Endodermal cell (in vitro differentiated cells): ENCODE data around the gene CAMK1. TPM values are rescaled to one million over a fixed set of nuclear protein-coding genes. Genes with fewer than 3 reads are reported as not detected.
A peak's percentile ranks its signal among the peaks of the same experiment; 100 is the strongest.

Source experiments
- DNase-seq: peaks from one replicate; pipeline ENCODE4 v3.0.0-alpha.2; 2017
- H3K27ac ChIP-seq: 2 replicates; pipeline ENCODE4 v1.5.1; 2013; ENCODE audit warnings: mild to moderate bottlenecking, low read depth, low read length, moderate library complexity
- H3K27me3 ChIP-seq: 2 replicates; pipeline ENCODE4 v1.6.1; 2013; ENCODE audit warnings: mild to moderate bottlenecking, low read length, moderate library complexity; ENCODE audit not compliant: insufficient read depth, control insufficient read depth, poor library complexity, severe bottlenecking
- H3K36me3 ChIP-seq: 2 replicates; pipeline ENCODE4 v1.7.0; 2013; ENCODE audit warnings: mild to moderate bottlenecking, low read length, moderate library complexity; ENCODE audit not compliant: control insufficient read depth, insufficient read depth
- H3K4me1 ChIP-seq: one replicate; pipeline ENCODE4 v1.7.0; 2013; ENCODE audit warnings: low read length; ENCODE audit not compliant: control insufficient read depth, insufficient read depth
- H3K4me3 ChIP-seq: 2 replicates; pipeline ENCODE4 v1.5.1; 2013; ENCODE audit warnings: mild to moderate bottlenecking, low read length, moderate library complexity
- H3K9ac ChIP-seq: 2 replicates; pipeline ENCODE4 v1.6.1; 2013; ENCODE audit warnings: mild to moderate bottlenecking, low read length, moderate library complexity; ENCODE audit not compliant: poor library complexity, severe bottlenecking; ENCODE audit errors: extremely low read depth
- H3K9me3 ChIP-seq: 2 replicates; pipeline ENCODE4 v1.6.1; 2013; ENCODE audit warnings: mild to moderate bottlenecking, low read length, moderate library complexity; ENCODE audit not compliant: control insufficient read depth
- H3K27ac Mint-ChIP-seq: 2 replicates; pipeline ENCODE4 v1.8.0; 2020; ENCODE audit warnings: mixed read lengths
- H3K27me3 Mint-ChIP-seq: 2 replicates; pipeline ENCODE4 v1.8.0; 2021; ENCODE audit warnings: mild to moderate bottlenecking, mixed read lengths; ENCODE audit not compliant: insufficient read depth
- H3K36me3 Mint-ChIP-seq: 2 replicates; pipeline ENCODE4 v1.8.0; 2020; ENCODE audit warnings: low read depth, mixed read lengths
- H3K4me1 Mint-ChIP-seq: 2 replicates; pipeline ENCODE4 v1.8.0; 2020; ENCODE audit warnings: mixed read lengths
- H3K4me3 Mint-ChIP-seq: 2 replicates; pipeline ENCODE4 v1.8.0; 2020; ENCODE audit warnings: mild to moderate bottlenecking, moderate library complexity, mixed read lengths
- H3K9me3 Mint-ChIP-seq: 2 replicates; pipeline ENCODE4 v1.8.0; 2020; ENCODE audit warnings: mild to moderate bottlenecking, mixed read lengths
- WGBS, 2 experiments: methylation state at CpG; one replicate each; pipeline versions ENCODE4 v1.1.5 to v1.1.7; 2013; ENCODE audit warnings: missing lambda C conversion rate in 2 of 2, mixed read lengths in 1 of 2; ENCODE audit not compliant: insufficient coverage in 1 of 2, insufficient read length in 1 of 2; 5-methylcytosine and 5-hydroxymethylcytosine counted together
- total RNA-seq, 2 donors: library from RNA; stranded (reverse); fragmentation: NEBNext Ultra II Directional in 1 of 2; extraction: Animal tissue kit (Norgen Biotek cat#: 25700) in 1 of 2; gene quantifications; 2 replicates in 1 of 2; 3 replicates in 1 of 2; pipeline ENCODE4 v1.2.1, GENCODE V29; 2021
- TF ChIP-seq, protein P1 (sequence below): fragments of 200-600 bp; sonication (generic); conservative IDR thresholded peaks from 2 replicates; pipeline ENCODE4 v1.5.0; 2021; ENCODE audit warnings: antibody characterized with exemption, mild to moderate bottlenecking

Gene CAMK1
- total RNA-seq, 2 donors from 2014 or later, result 10.1 to 13.3 TPM

DNA sequence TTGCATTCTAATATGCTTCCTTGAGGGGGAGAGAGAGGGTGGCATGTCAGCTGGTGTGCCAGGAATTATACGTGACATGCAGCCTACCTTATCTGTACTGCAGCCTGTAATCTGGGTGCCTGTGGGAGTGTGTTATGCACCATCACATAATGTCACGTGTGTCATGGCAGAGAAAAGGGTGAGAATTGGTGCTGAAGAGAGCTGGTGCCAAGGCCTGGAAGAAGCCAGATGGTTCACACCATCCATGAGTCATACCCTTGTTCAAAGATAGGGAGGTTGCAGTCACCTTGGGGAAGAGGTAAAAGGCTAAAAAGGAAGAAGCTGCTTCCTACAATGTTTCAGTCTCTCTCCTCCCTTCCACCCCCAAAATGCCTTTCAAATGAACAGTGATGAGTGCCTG lies 32.9 kb downstream of the CAMK1 start:
- peaks cover 76% of the 10 kb centered on the region for H3K36me3 ChIP-seq
- H3K27ac ChIP-seq, result no peak overlapping the region
- no peak overlapping the region for H3K4me3 ChIP-seq
- Mint-ChIP-seq H3K4me3 (no peak overlapping the region), H3K27me3 (no peaks in the 10 kb centered on the region), H3K27ac (no peak overlapping the region), H3K4me1 (peaks cover 9% of the 10 kb centered on the region), H3K9me3 (no peaks in the 10 kb centered on the region), H3K36me3 (peaks cover 64% of the 10 kb centered on the region)
- H3K9ac ChIP-seq, result no peak overlapping the region
- no peak for DNase-seq
- TF ChIP-seq, protein P1, sequence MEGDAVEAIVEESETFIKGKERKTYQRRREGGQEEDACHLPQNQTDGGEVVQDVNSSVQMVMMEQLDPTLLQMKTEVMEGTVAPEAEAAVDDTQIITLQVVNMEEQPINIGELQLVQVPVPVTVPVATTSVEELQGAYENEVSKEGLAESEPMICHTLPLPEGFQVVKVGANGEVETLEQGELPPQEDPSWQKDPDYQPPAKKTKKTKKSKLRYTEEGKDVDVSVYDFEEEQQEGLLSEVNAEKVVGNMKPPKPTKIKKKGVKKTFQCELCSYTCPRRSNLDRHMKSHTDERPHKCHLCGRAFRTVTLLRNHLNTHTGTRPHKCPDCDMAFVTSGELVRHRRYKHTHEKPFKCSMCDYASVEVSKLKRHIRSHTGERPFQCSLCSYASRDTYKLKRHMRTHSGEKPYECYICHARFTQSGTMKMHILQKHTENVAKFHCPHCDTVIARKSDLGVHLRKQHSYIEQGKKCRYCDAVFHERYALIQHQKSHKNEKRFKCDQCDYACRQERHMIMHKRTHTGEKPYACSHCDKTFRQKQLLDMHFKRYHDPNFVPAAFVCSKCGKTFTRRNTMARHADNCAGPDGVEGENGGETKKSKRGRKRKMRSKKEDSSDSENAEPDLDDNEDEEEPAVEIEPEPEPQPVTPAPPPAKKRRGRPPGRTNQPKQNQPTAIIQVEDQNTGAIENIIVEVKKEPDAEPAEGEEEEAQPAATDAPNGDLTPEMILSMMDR, result no peak
- no peaks in the 10 kb centered on the region for H3K9me3 ChIP-seq
- WGBS, 2 experiments, result 89 to 100% methylated on average over 1 to 2 of the region's 2 CpGs
- peaks cover 12% of the 10 kb centered on the region for H3K4me1 ChIP-seq
- no peaks in the 10 kb centered on the region for H3K27me3 ChIP-seq

DNA sequence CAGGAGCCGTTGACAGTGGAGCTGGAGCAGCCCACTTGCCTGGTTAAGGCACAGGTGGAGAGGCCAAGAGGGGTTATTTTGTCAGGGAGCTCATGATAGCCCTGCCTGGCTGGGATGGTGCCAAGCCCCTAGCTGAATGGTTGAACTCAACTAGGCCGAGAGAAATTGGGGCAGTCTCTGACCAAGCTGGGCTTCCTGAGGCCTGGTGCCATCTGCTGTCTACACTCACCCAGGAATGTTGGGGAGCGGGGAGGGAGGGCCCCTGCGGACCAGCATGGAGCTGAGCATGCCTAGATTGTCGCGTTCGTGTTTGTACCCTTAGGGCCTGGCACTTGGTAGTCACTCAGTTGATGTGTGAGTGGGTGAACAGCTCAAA lies 37.0 kb downstream of the CAMK1 start:
- Mint-ChIP-seq H3K27me3 (no peaks in the 10 kb centered on the region), H3K27ac (peak overlapping the region; percentile 54), H3K36me3 (peaks cover 31% of the 10 kb centered on the region), H3K4me1 (peaks cover 14% of the 10 kb centered on the region), H3K4me3 (peak overlapping the region; percentile 72), H3K9me3 (no peaks in the 10 kb centered on the region)
- TF ChIP-seq, protein P1, result no peak
- H3K4me1 ChIP-seq, result peaks cover 9% of the 10 kb centered on the region
- peak; percentile 55 for DNase-seq
- peak overlapping the region; percentile 100 for H3K27ac ChIP-seq
- no peaks in the 10 kb centered on the region for H3K27me3 ChIP-seq
- peak overlapping the region; percentile 92 for H3K4me3 ChIP-seq
- H3K9ac ChIP-seq, result peak overlapping the region; percentile 99
- whole genome bisulfite sequencing, 2 experiments, result 34 to 82% methylated on average over 2 to 7 of the region's 7 CpGs
- peaks cover 36% of the 10 kb centered on the region for H3K36me3 ChIP-seq
- no peaks in the 10 kb centered on the region for H3K9me3 ChIP-seq

GRCh38 chr3:9732080-9732739 lies 37.5 kb downstream of the CAMK1 start:
- peak overlapping the region; percentile 100 for H3K27ac ChIP-seq
- Mint-ChIP-seq H3K4me3 (peak overlapping the region; percentile 72), H3K27me3 (no peaks in the 10 kb centered on the region), H3K9me3 (no peaks in the 10 kb centered on the region), H3K27ac (peak overlapping the region; percentile 60), H3K4me1 (peaks cover 14% of the 10 kb centered on the region), H3K36me3 (peaks cover 31% of the 10 kb centered on the region)
- peak overlapping the region; percentile 99 for H3K9ac ChIP-seq
- H3K9me3 ChIP-seq, result no peaks in the 10 kb centered on the region
- DNase-seq, result peak; percentile 68
- peak overlapping the region; percentile 92 for H3K4me3 ChIP-seq
- TF ChIP-seq, protein P1, result no peak
- peaks cover 3% of the 10 kb centered on the region for H3K4me1 ChIP-seq
- H3K27me3 ChIP-seq, result no peaks in the 10 kb centered on the region
- 7 to 17% methylated on average over 18 to 41 of the region's 41 CpGs for WGBS, 2 experiments
- peaks cover 31% of the 10 kb centered on the region for H3K36me3 ChIP-seq
